Measurements from ENCODE around the gene PDZRN4. TPM values are rescaled to one million over a fixed set of nuclear protein-coding genes. Genes with fewer than 3 reads are reported as not detected.

The PDZRN4 gene
- total RNA-seq, 4 donors from 2014 or later: 0.54 to 2.9 (median 1.1) TPM

DNA sequence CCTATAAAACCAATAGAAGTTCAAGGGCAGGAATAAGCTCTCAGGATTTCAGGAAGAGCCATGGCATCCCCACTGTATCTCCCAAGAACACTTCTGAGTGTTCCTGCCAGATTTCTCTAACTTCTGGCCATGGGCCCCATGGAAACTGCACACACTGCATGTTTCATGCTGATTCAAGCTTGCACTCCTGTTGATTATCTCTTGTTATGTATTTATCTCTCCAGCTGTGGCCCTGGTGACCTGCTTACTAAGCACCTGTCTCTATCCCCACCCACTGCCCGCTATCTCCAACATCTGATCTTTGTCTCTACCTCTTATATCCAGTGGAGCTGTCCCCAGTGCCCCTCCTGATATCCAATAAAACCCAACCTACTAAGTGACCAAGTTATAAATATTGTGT lies 285.3 kb downstream of the PDZRN4 start:
- no peak for TF ChIP-seq POLR2A (IDR thresholded peaks at IDR 0.05)
- TF ChIP-seq, protein P1, sequence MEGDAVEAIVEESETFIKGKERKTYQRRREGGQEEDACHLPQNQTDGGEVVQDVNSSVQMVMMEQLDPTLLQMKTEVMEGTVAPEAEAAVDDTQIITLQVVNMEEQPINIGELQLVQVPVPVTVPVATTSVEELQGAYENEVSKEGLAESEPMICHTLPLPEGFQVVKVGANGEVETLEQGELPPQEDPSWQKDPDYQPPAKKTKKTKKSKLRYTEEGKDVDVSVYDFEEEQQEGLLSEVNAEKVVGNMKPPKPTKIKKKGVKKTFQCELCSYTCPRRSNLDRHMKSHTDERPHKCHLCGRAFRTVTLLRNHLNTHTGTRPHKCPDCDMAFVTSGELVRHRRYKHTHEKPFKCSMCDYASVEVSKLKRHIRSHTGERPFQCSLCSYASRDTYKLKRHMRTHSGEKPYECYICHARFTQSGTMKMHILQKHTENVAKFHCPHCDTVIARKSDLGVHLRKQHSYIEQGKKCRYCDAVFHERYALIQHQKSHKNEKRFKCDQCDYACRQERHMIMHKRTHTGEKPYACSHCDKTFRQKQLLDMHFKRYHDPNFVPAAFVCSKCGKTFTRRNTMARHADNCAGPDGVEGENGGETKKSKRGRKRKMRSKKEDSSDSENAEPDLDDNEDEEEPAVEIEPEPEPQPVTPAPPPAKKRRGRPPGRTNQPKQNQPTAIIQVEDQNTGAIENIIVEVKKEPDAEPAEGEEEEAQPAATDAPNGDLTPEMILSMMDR (IDR thresholded peaks at IDR 0.05): no peak
- no peak for DNase-seq
- no peaks in the 10 kb centered on the region for H3K9me3 ChIP-seq
- H3K27ac ChIP-seq: no peak overlapping the region
- WGBS, 2 donors: 91 to 93% methylated on average over 1 of the region's 1 CpG
- H3K36me3 ChIP-seq: no peaks in the 10 kb centered on the region
- H3K27me3 ChIP-seq: no peaks in the 10 kb centered on the region
- no peaks in the 10 kb centered on the region for H3K4me1 ChIP-seq
- intact Hi-C loops (cut with DNase I): no loop called here
- no peak overlapping the region for H3K4me3 ChIP-seq (replicated peaks in 1 of 3)

GRCh38 chr12:41474001-41474400 lies 285.9 kb downstream of the PDZRN4 start:
- no peaks in the 10 kb centered on the region for H3K36me3 ChIP-seq
- TF ChIP-seq, protein P1 (IDR thresholded peaks at IDR 0.05): no peak
- TF ChIP-seq POLR2A (IDR thresholded peaks at IDR 0.05): no peak
- WGBS, 2 donors: 71 to 81% methylated on average over 1 of the region's 1 CpG
- no peaks in the 10 kb centered on the region for H3K4me1 ChIP-seq
- DNase-seq: no peak
- no peaks in the 10 kb centered on the region for H3K27me3 ChIP-seq
- no peaks in the 10 kb centered on the region for H3K9me3 ChIP-seq
- intact Hi-C loops (cut with DNase I): no loop called here
- no peak overlapping the region for H3K4me3 ChIP-seq (replicated peaks in 1 of 3)
- no peak overlapping the region for H3K27ac ChIP-seq

DNA sequence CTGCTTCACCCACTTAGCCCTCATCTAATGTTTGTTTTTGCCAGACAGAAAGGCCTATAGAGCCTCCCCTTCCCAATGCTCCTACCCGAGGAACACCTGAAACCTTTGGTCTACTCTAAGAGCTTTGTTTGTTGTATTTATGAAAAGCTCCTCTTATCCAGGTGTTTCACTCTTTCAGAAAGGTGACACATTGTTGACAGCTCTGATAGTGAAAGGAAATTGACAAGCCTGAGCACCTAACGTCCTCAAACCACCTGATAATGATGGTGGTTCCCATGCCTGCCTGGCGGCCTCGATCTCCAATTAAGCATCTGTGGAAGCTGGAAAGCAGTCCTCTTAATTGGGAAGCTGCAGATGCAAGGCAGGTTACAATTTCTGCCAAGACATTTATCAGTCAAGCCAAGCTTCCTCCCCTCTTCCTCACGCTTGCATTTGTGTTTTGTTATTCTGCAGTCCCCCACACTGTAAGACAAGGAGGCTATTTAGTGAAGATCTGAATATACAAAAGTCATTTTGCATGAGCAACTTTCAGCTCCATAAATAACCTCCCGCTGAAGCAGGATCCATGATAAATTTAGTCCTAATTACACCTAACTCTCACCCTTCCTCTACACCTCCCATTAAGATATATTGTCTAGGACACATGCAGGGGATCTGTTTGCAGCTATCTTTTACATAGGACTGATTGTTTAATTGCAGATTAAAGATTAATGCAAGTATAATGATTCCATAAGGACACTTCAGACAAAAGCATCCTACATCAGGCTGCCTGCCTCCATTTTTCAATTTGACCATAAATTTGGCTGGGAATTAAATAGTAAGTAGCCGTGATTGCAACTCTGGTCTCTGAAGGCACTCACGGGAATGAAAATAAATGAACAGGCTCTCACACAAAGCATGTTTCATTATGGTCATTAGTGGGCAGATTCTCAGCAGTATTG lies 288.6 kb downstream of the PDZRN4 start:
- H3K9me3 ChIP-seq: no peaks in the 10 kb centered on the region
- intact Hi-C loops (cut with DNase I): no loop called here
- no peak for DNase-seq
- TF ChIP-seq, protein P1 (IDR thresholded peaks at IDR 0.05): no peak
- TF ChIP-seq POLR2A (IDR thresholded peaks at IDR 0.05): no peak
- no peak overlapping the region for H3K4me3 ChIP-seq (replicated peaks in 1 of 3)
- no peaks in the 10 kb centered on the region for H3K27me3 ChIP-seq
- H3K36me3 ChIP-seq: no peaks in the 10 kb centered on the region
- H3K27ac ChIP-seq: no peak overlapping the region
- 68 to 71% methylated on average over 8 of the region's 8 CpGs for WGBS, 2 donors
- H3K4me1 ChIP-seq: no peaks in the 10 kb centered on the region

- Histone ChIP-seq H3K9me3 (no peaks in the 10 kb centered on the region), H3K27ac (no peak overlapping the region), H3K36me3 (no peaks in the 10 kb centered on the region), H3K27me3 (no peaks in the 10 kb centered on the region), H3K4me3 (replicated peaks in 1 of 3) (no peak overlapping the region), H3K4me1 (no peaks in the 10 kb centered on the region)
- TF ChIP-seq POLR2A (IDR thresholded peaks at IDR 0.05): no peak
- TF ChIP-seq, protein P1 (IDR thresholded peaks at IDR 0.05): no peak
- no peak for DNase-seq
- intact Hi-C loops (cut with DNase I): no loop called here
- WGBS, 2 donors: 62 to 79% methylated on average over 2 of the region's 2 CpGs
Observed at GRCh38 chr12:41479426-41479825, 291.3 kb downstream of the PDZRN4 start.

GRCh38 chr12:41485203-41485602 lies 297.1 kb downstream of the PDZRN4 start:
- intact Hi-C loops (cut with DNase I): no loop called here
- no peak overlapping the region for H3K4me3 ChIP-seq (replicated peaks in 1 of 3)
- H3K36me3 ChIP-seq: no peaks in the 10 kb centered on the region
- DNase-seq: no peak
- 70 to 79% methylated on average over 5 of the region's 5 CpGs for WGBS, 2 donors
- no peaks in the 10 kb centered on the region for H3K27me3 ChIP-seq
- H3K4me1 ChIP-seq: no peaks in the 10 kb centered on the region
- H3K27ac ChIP-seq: no peak overlapping the region
- H3K9me3 ChIP-seq: no peaks in the 10 kb centered on the region
- TF ChIP-seq, protein P1 (IDR thresholded peaks at IDR 0.05): no peak
- TF ChIP-seq POLR2A (IDR thresholded peaks at IDR 0.05): no peak

All from thyroid gland (tissue), 4 donors.